ENCODE results near the gene FCRLA. TPM values are rescaled to one million over a fixed set of nuclear protein-coding genes. Genes with fewer than 3 reads are reported as not detected.

The FCRLA gene
- total RNA-seq, 1 experiment from 2014 or later: 0.25 TPM

DNA sequence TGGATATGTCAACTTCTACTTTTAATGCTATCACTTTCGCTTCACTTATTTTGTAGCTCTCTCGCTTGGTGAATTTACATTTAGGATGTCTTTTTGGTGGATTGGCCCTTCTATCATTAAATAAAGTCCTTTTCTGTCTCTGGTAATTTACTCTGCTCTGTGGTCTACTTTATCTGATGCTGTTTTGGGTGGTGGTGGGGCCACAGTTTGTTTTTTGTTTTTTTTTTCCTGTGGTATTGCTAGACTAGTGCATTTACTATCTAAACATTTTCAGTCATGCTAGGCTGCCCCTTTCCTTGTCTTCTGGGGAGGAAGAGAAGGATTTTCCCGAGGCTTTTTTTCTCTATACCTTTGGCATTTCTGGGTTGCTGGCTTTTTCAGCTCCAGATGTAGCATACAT lies 18.1 kb upstream of the FCRLA start:
- H3K9me2 ChIP-seq (ENCODE audit: insufficient read depth): no peaks in the 10 kb centered on the region
- DNase-seq (ENCODE audit: low read depth, low spot score) (no peak), ATAC-seq (no peak)
- ChIA-PET POLR2A (no interaction called here), RAD21 (ENCODE audit: low non-redundant PET in 1 of 2, low total read pairs in 2 of 2, uncharacterized antibody in 2 of 2, unreplicated experiment in 2 of 2) (no interaction called here), CTCF (no interaction called here)
- no peaks in the 10 kb centered on the region for H4K20me1 ChIP-seq (ENCODE audit: insufficient read depth)
- BruUV-seq (replicated peaks): no TSS peak
- H3K27ac ChIP-seq (ENCODE audit: low read depth, low read length): no peak overlapping the region
- no peaks in the 10 kb centered on the region for H3K79me2 ChIP-seq (ENCODE audit: insufficient read depth, low read length)
- H3K9me3 ChIP-seq (ENCODE audit: control insufficient read depth in 1 of 2, insufficient read depth in 1 of 2, low read depth in 1 of 2, low read length in 2 of 2): no peaks in the 10 kb centered on the region
- intact Hi-C loops (cut with micrococcal nuclease): no loop called here
- H3K27me3 ChIP-seq (ENCODE audit: insufficient read depth, low read length): no peaks in the 10 kb centered on the region
- no peak overlapping the region for H3K4me2 ChIP-seq (ENCODE audit: low read length)
- H3K4me3 ChIP-seq (replicated peaks in 1 of 2; ENCODE audit: low read depth in 1 of 2, low read length in 2 of 2): no peak overlapping the region
- no peak overlapping the region for H2AFZ ChIP-seq (ENCODE audit: low read depth, low read length, poor library complexity, severe bottlenecking)
- H3K4me1 ChIP-seq (ENCODE audit: control insufficient read depth in 1 of 2, insufficient read depth in 2 of 2, low read length in 2 of 2): no peaks in the 10 kb centered on the region
- H3K9ac ChIP-seq (ENCODE audit: low read length): no peak overlapping the region
- H3K36me3 ChIP-seq (ENCODE audit: control insufficient read depth in 1 of 2, insufficient read depth in 2 of 2, low read length in 2 of 2): no peaks in the 10 kb centered on the region
- TF ChIP-seq CEBPB (IDR thresholded peaks at IDR 0.05; ENCODE audit: low read depth) (no peak), FOSL1 (IDR thresholded peaks at IDR 0.05; ENCODE audit: low read depth) (no peak), POLR2A (IDR thresholded peaks at IDR 0.05; ENCODE audit: borderline replicate concordance, extremely low read depth, insufficient read depth, insufficient read length) (no peak), EZH2phosphoT487 (IDR thresholded peaks at IDR 0.05; ENCODE audit: borderline replicate concordance) (no peak), CBX3 (IDR thresholded peaks at IDR 0.05; ENCODE audit: low read depth) (no peak)
- TF ChIP-seq, protein P1, sequence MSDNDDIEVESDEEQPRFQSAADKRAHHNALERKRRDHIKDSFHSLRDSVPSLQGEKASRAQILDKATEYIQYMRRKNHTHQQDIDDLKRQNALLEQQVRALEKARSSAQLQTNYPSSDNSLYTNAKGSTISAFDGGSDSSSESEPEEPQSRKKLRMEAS (IDR thresholded peaks at IDR 0.05): no peak
- TF ChIP-seq, protein P2, sequence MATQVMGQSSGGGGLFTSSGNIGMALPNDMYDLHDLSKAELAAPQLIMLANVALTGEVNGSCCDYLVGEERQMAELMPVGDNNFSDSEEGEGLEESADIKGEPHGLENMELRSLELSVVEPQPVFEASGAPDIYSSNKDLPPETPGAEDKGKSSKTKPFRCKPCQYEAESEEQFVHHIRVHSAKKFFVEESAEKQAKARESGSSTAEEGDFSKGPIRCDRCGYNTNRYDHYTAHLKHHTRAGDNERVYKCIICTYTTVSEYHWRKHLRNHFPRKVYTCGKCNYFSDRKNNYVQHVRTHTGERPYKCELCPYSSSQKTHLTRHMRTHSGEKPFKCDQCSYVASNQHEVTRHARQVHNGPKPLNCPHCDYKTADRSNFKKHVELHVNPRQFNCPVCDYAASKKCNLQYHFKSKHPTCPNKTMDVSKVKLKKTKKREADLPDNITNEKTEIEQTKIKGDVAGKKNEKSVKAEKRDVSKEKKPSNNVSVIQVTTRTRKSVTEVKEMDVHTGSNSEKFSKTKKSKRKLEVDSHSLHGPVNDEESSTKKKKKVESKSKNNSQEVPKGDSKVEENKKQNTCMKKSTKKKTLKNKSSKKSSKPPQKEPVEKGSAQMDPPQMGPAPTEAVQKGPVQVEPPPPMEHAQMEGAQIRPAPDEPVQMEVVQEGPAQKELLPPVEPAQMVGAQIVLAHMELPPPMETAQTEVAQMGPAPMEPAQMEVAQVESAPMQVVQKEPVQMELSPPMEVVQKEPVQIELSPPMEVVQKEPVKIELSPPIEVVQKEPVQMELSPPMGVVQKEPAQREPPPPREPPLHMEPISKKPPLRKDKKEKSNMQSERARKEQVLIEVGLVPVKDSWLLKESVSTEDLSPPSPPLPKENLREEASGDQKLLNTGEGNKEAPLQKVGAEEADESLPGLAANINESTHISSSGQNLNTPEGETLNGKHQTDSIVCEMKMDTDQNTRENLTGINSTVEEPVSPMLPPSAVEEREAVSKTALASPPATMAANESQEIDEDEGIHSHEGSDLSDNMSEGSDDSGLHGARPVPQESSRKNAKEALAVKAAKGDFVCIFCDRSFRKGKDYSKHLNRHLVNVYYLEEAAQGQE (IDR thresholded peaks at IDR 0.05; ENCODE audit: low read depth): no peak

DNA sequence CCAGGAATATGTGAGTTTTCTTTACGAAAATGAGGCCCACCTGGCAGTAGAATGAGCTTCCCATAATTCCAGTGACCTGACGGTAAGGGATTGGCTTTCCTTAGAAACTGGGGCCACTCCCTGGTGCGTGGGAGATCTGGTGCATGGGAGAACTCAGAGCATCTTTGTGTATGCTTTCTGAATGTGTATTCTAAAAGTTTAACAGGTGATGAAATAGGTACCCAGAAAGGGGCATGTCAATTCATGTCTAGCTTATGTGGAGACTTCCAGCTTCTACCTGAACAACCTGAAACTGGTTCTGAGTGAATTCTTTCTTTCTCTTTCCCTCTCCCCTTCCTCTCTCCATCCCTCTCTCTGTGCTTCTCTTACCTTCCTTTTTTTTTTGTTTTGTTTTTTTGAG lies 15.2 kb upstream of the FCRLA start:
- no peaks in the 10 kb centered on the region for H3K9me3 ChIP-seq (ENCODE audit: control insufficient read depth in 1 of 2, insufficient read depth in 1 of 2, low read depth in 1 of 2, low read length in 2 of 2)
- H3K4me1 ChIP-seq (ENCODE audit: control insufficient read depth in 1 of 2, insufficient read depth in 2 of 2, low read length in 2 of 2): no peaks in the 10 kb centered on the region
- intact Hi-C loops (cut with micrococcal nuclease): no loop called here
- ChIA-PET POLR2A (no interaction called here), CTCF (no interaction called here), RAD21 (ENCODE audit: low non-redundant PET in 1 of 2, low total read pairs in 2 of 2, uncharacterized antibody in 2 of 2, unreplicated experiment in 2 of 2) (no interaction called here)
- H3K9me2 ChIP-seq (ENCODE audit: insufficient read depth): no peaks in the 10 kb centered on the region
- H3K36me3 ChIP-seq (ENCODE audit: control insufficient read depth in 1 of 2, insufficient read depth in 2 of 2, low read length in 2 of 2): no peaks in the 10 kb centered on the region
- no peak overlapping the region for H3K9ac ChIP-seq (ENCODE audit: low read length)
- no peak for ATAC-seq
- no TSS peak for BruUV-seq (replicated peaks)
- no peak overlapping the region for H3K27ac ChIP-seq (ENCODE audit: low read depth, low read length)
- no peaks in the 10 kb centered on the region for H3K27me3 ChIP-seq (ENCODE audit: insufficient read depth, low read length)
- no peaks in the 10 kb centered on the region for H3K79me2 ChIP-seq (ENCODE audit: insufficient read depth, low read length)
- DNase-seq (ENCODE audit: low read depth, low spot score): no peak
- peak overlapping the region; percentile 16 for H2AFZ ChIP-seq (ENCODE audit: low read depth, low read length, poor library complexity, severe bottlenecking)
- H3K4me2 ChIP-seq (ENCODE audit: low read length): no peak overlapping the region
- H4K20me1 ChIP-seq (ENCODE audit: insufficient read depth): no peaks in the 10 kb centered on the region
- H3K4me3 ChIP-seq (replicated peaks in 1 of 2; ENCODE audit: low read depth in 1 of 2, low read length in 2 of 2): no peak overlapping the region
- TF ChIP-seq CEBPB (IDR thresholded peaks at IDR 0.05; ENCODE audit: low read depth): no peak
- TF ChIP-seq FOSL1 (IDR thresholded peaks at IDR 0.05; ENCODE audit: low read depth): no peak
- no peak for TF ChIP-seq EZH2 (IDR thresholded peaks at IDR 0.05)
- no peak for TF ChIP-seq SP1 (IDR thresholded peaks at IDR 0.05; ENCODE audit: low read depth)
- TF ChIP-seq RAD21 (IDR thresholded peaks at IDR 0.05; ENCODE audit: low read depth): no peak
- no peak for TF ChIP-seq SRF (IDR thresholded peaks at IDR 0.05; ENCODE audit: low read depth)
- no peak for TF ChIP-seq EGR1 (IDR thresholded peaks at IDR 0.05; ENCODE audit: low read depth)
- TF ChIP-seq, protein P2 (IDR thresholded peaks at IDR 0.05; ENCODE audit: low read depth): no peak
